CD14-positive monocyte (primary cell): ENCODE data around the gene SUSD1. TPM values are rescaled to one million over a fixed set of nuclear protein-coding genes. Genes with fewer than 3 reads are reported as not detected.

Experiments used
- DNase-seq, 3 donors: peaks; one replicate each; pipeline ENCODE4 v3.0.0-alpha.2; 2011 to 2022
- H2AFZ ChIP-seq: 2 replicates; pipeline ENCODE4 v1.6.0; 2012; ENCODE audit warnings: mild to moderate bottlenecking, low read depth, low read length, inconsistent platforms; ENCODE audit not compliant: insufficient read depth, poor library complexity, severe bottlenecking
- H3K27ac ChIP-seq, 2 donors: 1 replicate in 1 of 2; 2 replicates in 1 of 2; pipeline ENCODE4 v1.5.1; 2012 to 2013; ENCODE audit warnings: low read length in 2 of 2, control low read depth in 1 of 2, inconsistent platforms in 1 of 2, low read depth in 1 of 2, mild to moderate bottlenecking in 1 of 2
- H3K27me3 ChIP-seq, 2 donors: one replicate each; pipeline versions ENCODE4 v1.6.0 to v1.6.1; 2011 to 2013; ENCODE audit warnings: low read length in 2 of 2; ENCODE audit not compliant: control insufficient read depth in 2 of 2, insufficient read depth in 2 of 2
- H3K36me3 ChIP-seq, 2 donors: replicated peaks in 1 of 2; 1 replicate in 1 of 2; 2 replicates in 1 of 2; pipeline versions ENCODE4 v1.5.1 to v1.6.1; 2012 to 2013; ENCODE audit warnings: low read length in 2 of 2, control low read depth in 1 of 2, inconsistent platforms in 1 of 2, mild to moderate bottlenecking in 1 of 2; ENCODE audit not compliant: insufficient read depth in 2 of 2, control insufficient read depth in 1 of 2
- H3K4me1 ChIP-seq, 2 donors: 1 replicate in 1 of 2; 2 replicates in 1 of 2; pipeline versions ENCODE4 v1.5.1 to v1.6.1; 2012 to 2013; ENCODE audit warnings: low read length in 2 of 2, control low read depth in 1 of 2, inconsistent platforms in 1 of 2, mild to moderate bottlenecking in 1 of 2, moderate library complexity in 1 of 2; ENCODE audit not compliant: insufficient read depth in 2 of 2, control insufficient read depth in 1 of 2
- H3K4me2 ChIP-seq: replicated peaks from 2 replicates; pipeline ENCODE3; 2012; ENCODE audit warnings: low read length, moderate library complexity, mild to moderate bottlenecking; ENCODE audit not compliant: poor library complexity, severe bottlenecking; ENCODE audit errors: extremely low read depth
- H3K4me3 ChIP-seq, 3 experiments: fragments of 200-600 bp in 1 of 3; sonication (generic) in 1 of 3; replicated peaks in 1 of 3; 1 replicate in 2 of 3; 2 replicates in 1 of 3; pipeline ENCODE4 v1.5.1; 2011 to 2013; ENCODE audit warnings: low read length in 3 of 3, mild to moderate bottlenecking in 3 of 3, control low read depth in 2 of 3, low read depth in 2 of 3, inconsistent platforms in 1 of 3, moderate library complexity in 1 of 3
- H3K79me2 ChIP-seq: 2 replicates; pipeline ENCODE4 v1.6.0; 2012; ENCODE audit warnings: mild to moderate bottlenecking, control low read depth, inconsistent platforms, low read length, moderate library complexity; ENCODE audit not compliant: insufficient read depth
- H3K9ac ChIP-seq: 2 replicates; pipeline ENCODE4 v1.6.0; 2017; ENCODE audit warnings: low read length, mild to moderate bottlenecking; ENCODE audit not compliant: insufficient read depth, poor library complexity, severe bottlenecking
- H3K9me3 ChIP-seq, 2 donors: replicated peaks in 1 of 2; 1 replicate in 1 of 2; 2 replicates in 1 of 2; pipeline versions ENCODE4 v1.5.1 to v1.6.1; 2012 to 2013; ENCODE audit warnings: low read length in 2 of 2, control low read depth in 1 of 2; ENCODE audit not compliant: control insufficient read depth in 1 of 2, insufficient read depth in 1 of 2
- H4K20me1 ChIP-seq: 2 replicates; pipeline ENCODE4 v1.6.0; 2012; ENCODE audit warnings: mild to moderate bottlenecking, low read length, control low read depth, moderate library complexity; ENCODE audit not compliant: insufficient read depth
- H3K27ac Mint-ChIP-seq, 7 donors: one replicate each; pipeline ENCODE4 v1.8.0; 2020; ENCODE audit warnings: mild to moderate bottlenecking in 7 of 7, mixed read lengths in 7 of 7, moderate library complexity in 6 of 7, inconsistent platforms in 2 of 7
- H3K27me3 Mint-ChIP-seq, 3 donors: one replicate each; pipeline ENCODE4 v1.8.0; 2021 to 2022; ENCODE audit warnings: low read depth in 3 of 3, mild to moderate bottlenecking in 3 of 3, mixed read lengths in 3 of 3, moderate library complexity in 3 of 3, inconsistent platforms in 1 of 3
- H3K36me3 Mint-ChIP-seq, 2 donors: one replicate each; pipeline ENCODE4 v1.8.0; 2020; ENCODE audit warnings: mixed read lengths in 2 of 2, inconsistent platforms in 1 of 2, mild to moderate bottlenecking in 1 of 2
- H3K4me1 Mint-ChIP-seq: one replicate; pipeline ENCODE4 v1.8.0; 2020; ENCODE audit warnings: mild to moderate bottlenecking, mixed read lengths
- H3K4me3 Mint-ChIP-seq, 2 donors: one replicate each; pipeline ENCODE4 v1.8.0; 2020; ENCODE audit warnings: mild to moderate bottlenecking in 2 of 2, mixed read lengths in 2 of 2, moderate library complexity in 1 of 2
- H3K9me3 Mint-ChIP-seq, 7 donors: one replicate each; pipeline ENCODE4 v1.8.0; 2020 to 2022; ENCODE audit warnings: mixed read lengths in 7 of 7, mild to moderate bottlenecking in 6 of 7, moderate library complexity in 6 of 7, inconsistent platforms in 2 of 7
- WGBS: methylation state at CpG from one replicate; pipeline ENCODE4 v1.1.5; 2013; ENCODE audit warnings: missing lambda C conversion rate; ENCODE audit not compliant: insufficient coverage; 5-methylcytosine and 5-hydroxymethylcytosine counted together
- intact Hi-C, 2 donors: fragments of 100-400 bp; cut with micrococcal nuclease; formaldehyde crosslinking; loops; one replicate each; pipeline versions ENCODE4 v1.15.0 to v1.15.1; 2023
- polyA plus RNA-seq, 3 donors: library from polyadenylated mRNA; depleted of rRNA in 1 of 3; unstranded in 2 of 3; stranded (reverse) in 1 of 3; fragments of 300-500 nt in 2 of 3; fragments of >200 nt in 1 of 3; fragmentation: Illumina TruSeq in 2 of 3; gene quantifications; 1 replicate in 2 of 3; 2 replicates in 1 of 3; pipeline ENCODE4 v1.2.3, GENCODE V29; 2012 to 2021
- TF ChIP-seq, protein P1 (sequence below): fragments of 200-600 bp; IDR thresholded peaks from one replicate; pipeline ENCODE4 v1.8.0; 2022; ENCODE audit warnings: antibody characterized with exemption, mild to moderate bottlenecking

The SUSD1 gene
- polyA plus RNA-seq, 3 donors, result 29.1 to 42.3 (median 30.9) TPM

DNA sequence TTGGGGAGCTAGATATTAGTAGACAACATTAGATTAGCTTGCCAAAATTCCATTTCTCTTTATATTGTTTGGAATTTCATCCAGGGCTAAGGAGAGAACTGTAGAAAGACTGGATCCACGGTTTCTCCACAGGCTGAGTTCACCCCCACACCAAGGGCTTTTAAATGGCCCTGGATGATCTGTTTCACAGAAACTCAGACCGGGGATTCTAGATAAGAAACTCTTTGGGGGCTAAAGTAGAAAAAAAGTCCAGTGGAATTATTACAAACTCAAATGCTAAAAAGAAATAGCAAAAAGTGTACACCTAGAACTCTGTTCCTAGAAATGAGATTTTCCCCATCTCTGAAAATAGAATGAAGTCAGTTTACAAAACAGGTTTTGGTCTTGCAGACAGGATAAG, 80.9 kb downstream of the SUSD1 start:
- Histone ChIP-seq H4K20me1 (peaks cover 7% of the 10 kb centered on the region), H3K4me3 (no peak overlapping the region), H3K36me3 (peaks cover 58 to 98% of the 10 kb centered on the region in 2 donors), H3K4me2 (no peak overlapping the region), H3K27ac (no peak overlapping the region), H3K79me2 (no peaks in the 10 kb centered on the region), H3K9me3 (no peaks in the 10 kb centered on the region), H3K4me1 (peaks cover 0 to 7% of the 10 kb centered on the region in 2 donors), H2AFZ (no peak overlapping the region), H3K27me3 (no peaks in the 10 kb centered on the region), H3K9ac (no peak overlapping the region)
- Mint-ChIP-seq H3K4me1 (peaks cover 3% of the 10 kb centered on the region), H3K36me3 (peaks cover 66 to 92% of the 10 kb centered on the region in 2 donors), H3K9me3 (no peaks in the 10 kb centered on the region), H3K4me3 (no peak overlapping the region), H3K27ac (no peak overlapping the region), H3K27me3 (no peaks in the 10 kb centered on the region)
- DNase-seq, result no peak
- no CpG with 5 or more reads among the region's 2 CpGs for WGBS
- intact Hi-C loops, result no loop called here
- TF ChIP-seq, protein P1, sequence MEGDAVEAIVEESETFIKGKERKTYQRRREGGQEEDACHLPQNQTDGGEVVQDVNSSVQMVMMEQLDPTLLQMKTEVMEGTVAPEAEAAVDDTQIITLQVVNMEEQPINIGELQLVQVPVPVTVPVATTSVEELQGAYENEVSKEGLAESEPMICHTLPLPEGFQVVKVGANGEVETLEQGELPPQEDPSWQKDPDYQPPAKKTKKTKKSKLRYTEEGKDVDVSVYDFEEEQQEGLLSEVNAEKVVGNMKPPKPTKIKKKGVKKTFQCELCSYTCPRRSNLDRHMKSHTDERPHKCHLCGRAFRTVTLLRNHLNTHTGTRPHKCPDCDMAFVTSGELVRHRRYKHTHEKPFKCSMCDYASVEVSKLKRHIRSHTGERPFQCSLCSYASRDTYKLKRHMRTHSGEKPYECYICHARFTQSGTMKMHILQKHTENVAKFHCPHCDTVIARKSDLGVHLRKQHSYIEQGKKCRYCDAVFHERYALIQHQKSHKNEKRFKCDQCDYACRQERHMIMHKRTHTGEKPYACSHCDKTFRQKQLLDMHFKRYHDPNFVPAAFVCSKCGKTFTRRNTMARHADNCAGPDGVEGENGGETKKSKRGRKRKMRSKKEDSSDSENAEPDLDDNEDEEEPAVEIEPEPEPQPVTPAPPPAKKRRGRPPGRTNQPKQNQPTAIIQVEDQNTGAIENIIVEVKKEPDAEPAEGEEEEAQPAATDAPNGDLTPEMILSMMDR, result no peak

DNA sequence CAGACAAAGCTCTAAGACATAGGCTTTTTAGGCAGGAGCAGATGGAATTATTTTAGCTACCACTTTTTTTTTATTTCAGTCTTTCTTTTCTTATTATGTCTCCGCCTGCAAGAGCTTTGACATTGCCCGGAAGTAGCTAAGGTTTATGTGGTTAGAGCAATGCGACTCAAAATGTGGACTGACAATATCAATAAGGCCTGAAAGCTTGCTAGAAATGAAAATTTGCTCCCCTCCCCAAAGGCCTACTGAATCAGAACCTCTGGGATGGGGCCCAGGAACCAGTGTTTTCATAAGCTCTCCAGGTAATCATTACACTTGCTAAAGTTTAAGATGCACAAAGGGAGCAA, 81.3 kb downstream of the SUSD1 start:
- Histone ChIP-seq H3K27ac (no peak overlapping the region), H3K27me3 (no peaks in the 10 kb centered on the region), H3K79me2 (no peaks in the 10 kb centered on the region), H3K9ac (no peak overlapping the region), H2AFZ (no peak overlapping the region), H3K9me3 (no peaks in the 10 kb centered on the region), H3K4me3 (no peak overlapping the region), H3K4me1 (peaks cover 0 to 7% of the 10 kb centered on the region in 2 donors), H3K4me2 (no peak overlapping the region), H4K20me1 (peaks cover 7% of the 10 kb centered on the region), H3K36me3 (peaks cover 61 to 98% of the 10 kb centered on the region in 2 donors)
- intact Hi-C loops, result no loop called here
- Mint-ChIP-seq H3K36me3 (peaks cover 70 to 93% of the 10 kb centered on the region in 2 donors), H3K9me3 (no peaks in the 10 kb centered on the region), H3K4me3 (no peak overlapping the region), H3K4me1 (peaks cover 3% of the 10 kb centered on the region), H3K27ac (no peak overlapping the region), H3K27me3 (no peaks in the 10 kb centered on the region)
- TF ChIP-seq, protein P1, result no peak
- DNase-seq, result no peak
- no CpG with 5 or more reads among the region's 3 CpGs for WGBS
